ENCODE measurements around the gene ZC3H12D.

The ZC3H12D gene

DNA sequence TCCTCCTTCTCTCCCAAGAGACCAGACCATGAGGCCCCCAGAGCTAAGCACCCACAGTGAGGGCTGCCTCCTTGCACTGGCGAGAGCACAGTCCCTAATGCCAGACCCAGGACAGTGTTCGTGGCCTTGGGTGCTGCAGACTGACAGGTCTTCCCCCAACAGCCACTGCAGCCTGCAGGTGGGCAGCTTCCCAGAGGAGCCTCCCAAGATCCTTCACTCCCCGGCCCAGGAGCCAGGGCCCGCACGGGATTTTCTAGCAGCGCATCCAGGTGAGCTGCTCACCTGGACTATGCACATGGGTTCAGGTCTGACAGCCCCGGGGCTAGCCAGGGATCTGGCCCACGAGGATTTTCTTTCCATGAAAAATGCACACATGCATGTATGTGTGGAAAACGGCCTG is 43.1 kb downstream of the ZC3H12D start:
- Histone ChIP-seq H3K4me1 (ENCODE audit: control insufficient read depth, insufficient read depth, low read length) (no peaks in the 10 kb centered on the region; the same call in 1 of the 2 replicates), H3K9me3 (ENCODE audit: control insufficient read depth, insufficient read depth, low read depth, low read length) (no peaks in the 10 kb centered on the region), H3K27ac (ENCODE audit: extremely low read depth, low read depth, low read length) (no peak overlapping the region; the same call in 1 of the 2 replicates), H3K36me3 (ENCODE audit: control insufficient read depth in 2 of 2, insufficient read depth in 1 of 2, low read length in 2 of 2) (no peaks in the 10 kb centered on the region), H3K4me3 (ENCODE audit: low read depth, low read length) (no peak overlapping the region)
- POLR2A ChIA-PET, result no interaction called here
- TF ChIP-seq ZNF580 (tag by site-specific recombination; IDR thresholded peaks at IDR 0.05) (no peak), BCL11A (tag by site-specific recombination; IDR thresholded peaks at IDR 0.05; ENCODE audit: low read depth) (no peak), ZFP41 (tag by site-specific recombination; IDR thresholded peaks at IDR 0.05; ENCODE audit: borderline replicate concordance) (no peak), ZXDB (tag by site-specific recombination; IDR thresholded peaks at IDR 0.05) (no peak)
- CTCF ChIA-PET, result interaction anchor here (0.9 to 3.1 kb wide), 4 partner anchors 9 to 864 kb away, joined by 3 to 24 read pairs (median 4); no protein-coding TSS in a partner anchor

GRCh38 chr6:149440735-149441671 is 43.8 kb downstream of the ZC3H12D start:
- Histone ChIP-seq H3K9me3 (ENCODE audit: control insufficient read depth, insufficient read depth, low read depth, low read length) (no peaks in the 10 kb centered on the region), H3K36me3 (ENCODE audit: control insufficient read depth in 2 of 2, insufficient read depth in 1 of 2, low read length in 2 of 2) (no peaks in the 10 kb centered on the region), H3K4me1 (ENCODE audit: control insufficient read depth, insufficient read depth, low read length) (no peaks in the 10 kb centered on the region; the same call in 1 of the 2 replicates), H3K4me3 (ENCODE audit: low read depth, low read length) (no peak overlapping the region), H3K27ac (ENCODE audit: extremely low read depth, low read depth, low read length) (no peak overlapping the region; the same call in 1 of the 2 replicates)
- ChIA-PET CTCF (interaction anchor here (0.5 to 3.1 kb wide), 8 partner anchors 9 to 1768 kb away, joined by 3 to 24 read pairs (median 4); no protein-coding TSS in a partner anchor), POLR2A (no interaction called here)
- TF ChIP-seq ZBTB8A (tag by site-specific recombination; IDR thresholded peaks at IDR 0.05), result peak; percentile 71
- TF ChIP-seq ZNF610 (tag by site-specific recombination; IDR thresholded peaks at IDR 0.05; ENCODE audit: borderline replicate concordance), result no peak
- TF ChIP-seq ZNF140 (tag by site-specific recombination; IDR thresholded peaks at IDR 0.05), result no peak
- TF ChIP-seq SCRT2 (tag by site-specific recombination; IDR thresholded peaks at IDR 0.05), result peak; percentile 58; the same call in 1 of the 2 replicates
- no peak for TF ChIP-seq ZNF311 (tag by site-specific recombination; IDR thresholded peaks at IDR 0.05; ENCODE audit: borderline replicate concordance)

GRCh38 chr6:149439626-149440025 is 45.2 kb downstream of the ZC3H12D start:
- CTCF ChIA-PET, result interaction anchor here (1.0 to 3.1 kb wide), 2 partner anchors 7 to 12 kb away, joined by 4 to 24 read pairs; no protein-coding TSS in a partner anchor
- TF ChIP-seq SP7 (tag by site-specific recombination; IDR thresholded peaks at IDR 0.05) (no peak), ZNF521 (tag by site-specific recombination; IDR thresholded peaks at IDR 0.05) (no peak), EGR2 (tag by site-specific recombination; IDR thresholded peaks at IDR 0.05; ENCODE audit: low read depth) (no peak)
- POLR2A ChIA-PET, result no interaction called here
- Histone ChIP-seq H3K4me3 (ENCODE audit: low read depth, low read length) (no peak overlapping the region), H3K36me3 (ENCODE audit: control insufficient read depth in 2 of 2, insufficient read depth in 1 of 2, low read length in 2 of 2) (no peaks in the 10 kb centered on the region), H3K4me1 (ENCODE audit: control insufficient read depth, insufficient read depth, low read length) (no peaks in the 10 kb centered on the region; the same call in 1 of the 2 replicates), H3K9me3 (ENCODE audit: control insufficient read depth, insufficient read depth, low read depth, low read length) (no peaks in the 10 kb centered on the region), H3K27ac (ENCODE audit: extremely low read depth, low read depth, low read length) (no peak overlapping the region)

DNA sequence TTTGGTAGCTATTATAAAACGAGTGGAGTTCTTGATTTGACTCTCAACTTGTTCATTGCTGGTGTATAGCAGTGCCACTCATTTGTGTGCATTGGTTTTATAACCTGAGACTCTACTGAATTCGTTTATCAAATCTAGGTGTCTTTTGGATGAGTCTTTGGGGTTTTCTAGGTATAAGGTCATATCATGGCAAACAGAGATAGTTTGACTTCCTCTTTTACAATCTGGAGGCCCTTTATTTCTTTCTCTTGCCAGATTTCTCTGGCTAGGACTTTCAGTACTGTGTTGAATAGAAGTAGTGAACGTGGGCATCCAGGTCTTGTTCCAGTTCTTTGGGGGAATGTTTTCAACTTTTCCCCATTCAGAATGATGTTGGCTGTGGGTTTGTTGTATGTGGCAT is 46.0 kb downstream of the ZC3H12D start:
- CTCF ChIA-PET, result interaction anchor here (0.9 to 1.0 kb wide), 2 partner anchors 410 to 861 kb away, joined by 3 read pairs; no protein-coding TSS in a partner anchor
- TF ChIP-seq ZNF837 (tag by site-specific recombination; IDR thresholded peaks at IDR 0.05) (no peak), ZFP37 (tag by site-specific recombination; IDR thresholded peaks at IDR 0.05) (no peak), ZNF664 (tag by site-specific recombination; IDR thresholded peaks at IDR 0.05) (no peak), ZNF624 (tag by site-specific recombination; IDR thresholded peaks at IDR 0.05) (no peak), MYNN (tag by site-specific recombination; IDR thresholded peaks at IDR 0.05; ENCODE audit: borderline replicate concordance) (no peak), YY1 (tag by site-specific recombination; IDR thresholded peaks at IDR 0.05) (no peak), ZNF23 (tag by site-specific recombination; IDR thresholded peaks at IDR 0.05; ENCODE audit: borderline replicate concordance) (no peak), ZNF2 (tag by site-specific recombination; IDR thresholded peaks at IDR 0.05) (no peak)
- H3K4me3 ChIP-seq (ENCODE audit: low read depth, low read length), result no peak overlapping the region
- no peaks in the 10 kb centered on the region for H3K9me3 ChIP-seq (ENCODE audit: control insufficient read depth, insufficient read depth, low read depth, low read length)
- H3K27ac ChIP-seq (ENCODE audit: extremely low read depth, low read depth, low read length), result no peak overlapping the region
- no peaks in the 10 kb centered on the region; the same call in 1 of the 2 replicates for H3K4me1 ChIP-seq (ENCODE audit: control insufficient read depth, insufficient read depth, low read length)
- POLR2A ChIA-PET, result no interaction called here
- H3K36me3 ChIP-seq (ENCODE audit: control insufficient read depth in 2 of 2, insufficient read depth in 1 of 2, low read length in 2 of 2), result no peaks in the 10 kb centered on the region

All from HEK293 (cell line).